Neural cell (in vitro differentiated cells): Measurements from ENCODE around the gene CCDC33. TPM values are rescaled to one million over a fixed set of nuclear protein-coding genes. Genes with fewer than 3 reads are reported as not detected.

Source experiments
- H2AFZ ChIP-seq: fragments of 200-600, 300-800 bp; sonication (generic), shearing (Covaris generic); 2 replicates; pipeline ENCODE4 v1.6.0; 2014; ENCODE audit warnings: low read depth, mild to moderate bottlenecking, antibody characterized with exemption, low read length, moderate library complexity
- H3F3A ChIP-seq: fragments of 200-600 bp; shearing (Covaris generic); 2 replicates; pipeline ENCODE4 v1.6.1; 2016; ENCODE audit warnings: mild to moderate bottlenecking, moderate library complexity, mixed read lengths, antibody characterized with exemption, low read length; ENCODE audit not compliant: insufficient read depth, poor library complexity, severe bottlenecking
- H3K27ac ChIP-seq: fragments of 200-600, 300-800 bp; sonication (generic), shearing (Covaris generic); 2 replicates; pipeline ENCODE4 v1.5.1; 2014; ENCODE audit warnings: mild to moderate bottlenecking, low read length, moderate library complexity
- H3K27me3 ChIP-seq: fragments of 300-800, 200-600 bp; sonication (generic), shearing (Covaris generic); 2 replicates; pipeline ENCODE4 v1.6.0; 2014; ENCODE audit warnings: mild to moderate bottlenecking, low read depth, low read length, moderate library complexity; ENCODE audit not compliant: insufficient read depth
- H3K36me3 ChIP-seq: fragments of 300-800, 200-600 bp; sonication (generic), shearing (Covaris generic); 2 replicates; pipeline ENCODE4 v1.5.1; 2014; ENCODE audit warnings: mild to moderate bottlenecking, antibody characterized with exemption, low read length, moderate library complexity; ENCODE audit not compliant: insufficient read depth
- H3K4me2 ChIP-seq: fragments of 300-800, 200-600 bp; sonication (generic), shearing (Covaris generic); 2 replicates; pipeline ENCODE4 v1.6.0; 2014; ENCODE audit warnings: mild to moderate bottlenecking, low read length
- H3K4me3 ChIP-seq: fragments of 300-800, 200-600 bp; sonication (generic), shearing (Covaris generic); 2 replicates; pipeline ENCODE4 v1.5.1; 2014; ENCODE audit warnings: mild to moderate bottlenecking, low read length, moderate library complexity
- H3K79me2 ChIP-seq: fragments of 200-600 bp; shearing (Covaris generic); replicated peaks from 2 replicates; pipeline ENCODE4 v1.6.0; 2014; ENCODE audit warnings: mild to moderate bottlenecking, low read length, moderate library complexity; ENCODE audit not compliant: insufficient read depth
- H3K9ac ChIP-seq: fragments of 300-800, 200-600 bp; sonication (generic), shearing (Covaris generic); 2 replicates; pipeline ENCODE4 v1.6.1; 2016; ENCODE audit warnings: mild to moderate bottlenecking, low read length, mixed read lengths
- H3K9me2 ChIP-seq: fragments of 200-600 bp; shearing (Covaris generic); 2 replicates; pipeline ENCODE4 v1.6.1; 2016; ENCODE audit warnings: mild to moderate bottlenecking, low read length, mixed read lengths; ENCODE audit not compliant: insufficient read depth
- H3K9me3 ChIP-seq: fragments of 200-600, 300-800 bp; sonication (generic), shearing (Covaris generic); 2 replicates; pipeline ENCODE4 v1.6.1; 2016; ENCODE audit warnings: mild to moderate bottlenecking, mixed run types, low read length, moderate library complexity, mixed read lengths
- H4K20me1 ChIP-seq: fragments of 200-600 bp; shearing (Covaris generic); 2 replicates; pipeline ENCODE4 v1.6.1; 2016; ENCODE audit warnings: mild to moderate bottlenecking, mixed run types; ENCODE audit not compliant: insufficient read depth
- CTCF ChIP-seq: fragments of 450-650 bp; IDR thresholded peaks from 2 replicates; pipeline ENCODE4 v1.5.1; 2014; ENCODE audit warnings: antibody characterized with exemption, mild to moderate bottlenecking, moderate library complexity; ENCODE audit not compliant: poor library complexity, severe bottlenecking
- EP300 ChIP-seq: fragments of 450-650 bp; conservative IDR thresholded peaks from 2 replicates; pipeline ENCODE4 v1.6.1; 2014; ENCODE audit warnings: antibody characterized with exemption, mild to moderate bottlenecking, moderate library complexity; ENCODE audit not compliant: poor library complexity, severe bottlenecking
- EZH2 ChIP-seq: fragments of 200-600, 300-800 bp; shearing (Covaris generic), sonication (generic); IDR thresholded peaks from 2 replicates; pipeline ENCODE4 v1.6.1; 2014; ENCODE audit warnings: antibody characterized with exemption, low read length, borderline replicate concordance, mild to moderate bottlenecking; ENCODE audit not compliant: insufficient read depth, poor library complexity, severe bottlenecking
- MXI1 ChIP-seq: fragments of 450-650 bp; conservative IDR thresholded peaks from 2 replicates; pipeline ENCODE4 v1.6.1; 2014; ENCODE audit warnings: antibody characterized with exemption, mild to moderate bottlenecking; ENCODE audit not compliant: poor library complexity, severe bottlenecking
- POLR2AphosphoS5 ChIP-seq: IDR thresholded peaks from 2 replicates; pipeline ENCODE4 v1.6.1; 2012
- RAD21 ChIP-seq: fragments of 450-650 bp; conservative IDR thresholded peaks from 2 replicates; pipeline ENCODE4 v1.6.1; 2014; ENCODE audit warnings: antibody characterized with exemption, mild to moderate bottlenecking, moderate library complexity
- SMC3 ChIP-seq: fragments of 450-650 bp; conservative IDR thresholded peaks from 2 replicates; pipeline ENCODE4 v1.6.1; 2014; ENCODE audit warnings: antibody characterized with exemption, mild to moderate bottlenecking, moderate library complexity; ENCODE audit not compliant: poor library complexity
- TAF1 ChIP-seq: IDR thresholded peaks from 2 replicates; pipeline ENCODE4 v1.6.1; 2012; ENCODE audit warnings: low read depth
- polyA plus RNA-seq: library from polyadenylated mRNA; depleted of rRNA; stranded (reverse); fragments of >200 nt; gene quantifications from 2 replicates; pipeline ENCODE4 v1.2.3, GENCODE V29; 2014
- TF ChIP-seq, protein P1 (sequence below): IDR thresholded peaks from 2 replicates; pipeline ENCODE4 v1.6.1; 2012; ENCODE audit warnings: borderline replicate concordance

Gene CCDC33
- polyA plus RNA-seq, 1 donor from 2014 or later: 1.4 TPM

DNA sequence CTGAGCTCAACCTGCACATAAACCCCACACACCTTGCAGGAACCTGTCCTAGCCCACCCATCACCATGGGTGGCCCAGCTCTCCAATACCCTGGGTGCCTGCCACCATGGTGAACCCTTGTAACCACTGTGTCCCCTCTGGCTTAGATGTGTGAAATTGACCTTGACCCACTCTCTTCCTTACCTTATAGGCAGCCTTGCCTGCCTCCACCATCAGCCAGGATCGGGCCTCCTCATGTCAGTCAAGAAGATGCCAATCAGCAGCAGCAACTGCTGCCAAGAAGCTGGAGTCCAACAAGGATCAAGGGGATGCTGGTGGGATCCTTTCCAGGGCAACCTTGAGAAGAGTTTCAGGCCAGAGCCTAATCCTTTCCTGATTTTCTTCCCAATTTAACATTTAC lies 140.1 kb downstream of the CCDC33 start (continued):
- TF ChIP-seq CTCF (no peak), EZH2 (no peak)

DNA sequence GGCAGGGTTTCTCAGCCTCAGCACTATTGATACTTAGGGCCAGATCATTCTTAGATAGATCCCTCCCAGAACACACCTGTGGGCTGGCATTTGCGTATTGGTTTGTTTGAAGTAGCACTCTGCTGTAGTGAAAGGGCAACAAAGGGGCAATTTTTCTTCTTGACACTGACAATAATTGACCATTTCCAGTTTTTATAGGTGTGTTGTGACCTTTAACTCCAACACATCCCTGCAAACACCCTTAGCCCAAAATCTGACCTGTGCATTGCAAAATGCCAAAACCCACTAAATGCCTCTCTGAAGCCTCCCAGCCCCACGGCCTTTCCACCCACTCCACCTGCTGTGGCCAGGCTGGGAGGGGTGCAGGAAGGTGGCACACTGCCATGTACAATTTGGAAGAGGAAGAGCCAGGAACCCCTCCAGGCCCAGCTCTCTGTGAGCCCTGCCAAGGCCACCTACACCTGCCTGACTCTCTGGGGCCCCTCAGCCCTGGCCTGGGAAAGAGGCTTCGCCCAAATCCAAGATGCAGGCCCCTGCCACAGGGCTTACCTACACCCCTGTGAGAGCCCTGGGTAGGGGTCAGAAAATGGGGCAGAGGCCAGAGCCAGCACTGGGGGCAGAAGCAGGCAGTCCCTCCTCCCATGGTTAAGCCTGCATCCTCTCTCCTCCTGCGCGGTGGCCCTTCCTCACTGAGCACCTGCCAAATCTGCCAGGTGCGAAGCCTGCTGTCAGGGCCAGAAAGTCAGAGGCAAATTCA lies 140.9 kb downstream of the CCDC33 start:
- no peaks in the 10 kb centered on the region for H3K36me3 ChIP-seq
- no peak overlapping the region for H3K9ac ChIP-seq
- H3K27me3 ChIP-seq: no peaks in the 10 kb centered on the region
- H3K9me3 ChIP-seq: no peaks in the 10 kb centered on the region
- no peak overlapping the region for H2AFZ ChIP-seq
- no peak overlapping the region for H3K27ac ChIP-seq
- no peaks in the 10 kb centered on the region for H3K9me2 ChIP-seq
- TF ChIP-seq RAD21 (no peak), MXI1 (no peak)
- H4K20me1 ChIP-seq: no peaks in the 10 kb centered on the region
- H3F3A ChIP-seq: no peaks in the 10 kb centered on the region
- H3K79me2 ChIP-seq: no peaks in the 10 kb centered on the region
- H3K4me3 ChIP-seq: no peak overlapping the region
- H3K4me2 ChIP-seq: no peak overlapping the region

DNA sequence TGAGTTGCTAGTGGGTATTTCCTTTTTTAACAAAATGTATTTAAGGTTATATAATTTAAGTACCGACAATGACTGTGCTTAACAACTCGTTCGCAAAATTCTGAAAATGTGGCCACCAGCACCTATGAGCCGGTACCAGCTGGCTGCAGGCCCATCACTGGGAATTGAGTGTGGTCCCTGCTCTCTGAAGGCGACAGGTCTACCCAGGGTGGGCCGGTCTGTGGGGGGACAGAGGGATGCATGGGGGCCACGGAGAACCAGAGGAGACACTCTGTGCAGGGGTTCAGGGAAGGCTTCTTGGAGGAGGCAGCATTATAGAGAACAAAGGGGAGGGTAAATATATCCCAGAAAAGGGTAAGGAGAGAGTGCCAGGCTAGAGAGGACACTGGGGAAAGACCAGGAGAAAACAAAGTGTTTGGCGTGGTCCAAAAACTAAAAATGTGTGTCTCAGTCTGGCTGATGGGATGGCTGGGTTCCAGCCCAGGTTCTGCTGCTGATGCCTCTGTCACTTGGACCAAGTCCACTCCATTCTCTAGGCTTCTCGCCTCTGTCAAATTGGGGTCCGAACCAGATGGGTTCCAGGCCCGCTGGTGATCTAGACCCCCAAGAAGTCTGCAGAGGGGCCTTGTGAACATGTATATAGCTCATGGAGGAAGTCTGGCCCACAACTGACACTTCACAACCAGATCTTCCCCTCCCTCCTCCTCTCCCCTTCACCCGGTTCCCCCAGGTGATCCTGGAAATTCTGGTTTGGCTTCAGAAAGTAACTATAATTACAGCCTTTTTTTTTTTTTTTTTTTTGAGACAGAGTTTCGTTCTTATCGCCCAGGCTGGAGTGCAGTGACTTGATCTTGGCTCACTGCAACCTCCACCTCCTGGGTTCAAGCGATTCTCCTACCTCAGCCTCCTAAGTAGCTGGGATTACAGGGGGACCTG lies 142.0 kb downstream of the CCDC33 start:
- TF ChIP-seq SMC3 (no peak), POLR2AphosphoS5 (no peak), MXI1 (no peak), TAF1 (no peak), CTCF (no peak), RAD21 (no peak), EP300 (no peak)
- TF ChIP-seq, protein P1, sequence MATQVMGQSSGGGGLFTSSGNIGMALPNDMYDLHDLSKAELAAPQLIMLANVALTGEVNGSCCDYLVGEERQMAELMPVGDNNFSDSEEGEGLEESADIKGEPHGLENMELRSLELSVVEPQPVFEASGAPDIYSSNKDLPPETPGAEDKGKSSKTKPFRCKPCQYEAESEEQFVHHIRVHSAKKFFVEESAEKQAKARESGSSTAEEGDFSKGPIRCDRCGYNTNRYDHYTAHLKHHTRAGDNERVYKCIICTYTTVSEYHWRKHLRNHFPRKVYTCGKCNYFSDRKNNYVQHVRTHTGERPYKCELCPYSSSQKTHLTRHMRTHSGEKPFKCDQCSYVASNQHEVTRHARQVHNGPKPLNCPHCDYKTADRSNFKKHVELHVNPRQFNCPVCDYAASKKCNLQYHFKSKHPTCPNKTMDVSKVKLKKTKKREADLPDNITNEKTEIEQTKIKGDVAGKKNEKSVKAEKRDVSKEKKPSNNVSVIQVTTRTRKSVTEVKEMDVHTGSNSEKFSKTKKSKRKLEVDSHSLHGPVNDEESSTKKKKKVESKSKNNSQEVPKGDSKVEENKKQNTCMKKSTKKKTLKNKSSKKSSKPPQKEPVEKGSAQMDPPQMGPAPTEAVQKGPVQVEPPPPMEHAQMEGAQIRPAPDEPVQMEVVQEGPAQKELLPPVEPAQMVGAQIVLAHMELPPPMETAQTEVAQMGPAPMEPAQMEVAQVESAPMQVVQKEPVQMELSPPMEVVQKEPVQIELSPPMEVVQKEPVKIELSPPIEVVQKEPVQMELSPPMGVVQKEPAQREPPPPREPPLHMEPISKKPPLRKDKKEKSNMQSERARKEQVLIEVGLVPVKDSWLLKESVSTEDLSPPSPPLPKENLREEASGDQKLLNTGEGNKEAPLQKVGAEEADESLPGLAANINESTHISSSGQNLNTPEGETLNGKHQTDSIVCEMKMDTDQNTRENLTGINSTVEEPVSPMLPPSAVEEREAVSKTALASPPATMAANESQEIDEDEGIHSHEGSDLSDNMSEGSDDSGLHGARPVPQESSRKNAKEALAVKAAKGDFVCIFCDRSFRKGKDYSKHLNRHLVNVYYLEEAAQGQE: no peak

More for the DNA sequence above, 142.0 kb downstream of the CCDC33 start:
- Histone ChIP-seq H3K27ac (no peak overlapping the region), H3K4me3 (no peak overlapping the region), H2AFZ (no peak overlapping the region), H3K9ac (no peak overlapping the region), H3K27me3 (no peaks in the 10 kb centered on the region), H4K20me1 (no peaks in the 10 kb centered on the region), H3K36me3 (no peaks in the 10 kb centered on the region), H3K9me2 (no peaks in the 10 kb centered on the region), H3K4me2 (no peak overlapping the region), H3K9me3 (no peaks in the 10 kb centered on the region), H3K79me2 (no peaks in the 10 kb centered on the region), H3F3A (no peaks in the 10 kb centered on the region)
